Thoracic aorta (tissue), 2 donors: ENCODE data around the gene CYP24A1. TPM values are rescaled to one million over a fixed set of nuclear protein-coding genes. Genes with fewer than 3 reads are reported as not detected.

Experiments
- ATAC-seq: fragments of 150-250 bp; one replicate; pipeline ENCODE4 v1.8.0; 2017; ENCODE audit warnings: low read depth; ENCODE audit not compliant: insufficient number of reproducible peaks, low FRiP score
- DNase-seq: peaks from one replicate; pipeline ENCODE4 v3.0.0-alpha.2; 2020; ENCODE audit warnings: low spot score
- H3K27ac ChIP-seq, 2 donors: fragments of 200-600 bp; sonication (generic); 1 replicate in 1 of 2; 2 replicates in 1 of 2; pipeline ENCODE4 v1.5.1; 2016; ENCODE audit warnings: mild to moderate bottlenecking in 2 of 2, moderate library complexity in 2 of 2
- H3K27me3 ChIP-seq: fragments of 200-600 bp; sonication (generic); replicated peaks from 2 replicates; pipeline ENCODE4 v1.6.0; 2016; ENCODE audit warnings: mild to moderate bottlenecking; ENCODE audit not compliant: insufficient read depth
- H3K36me3 ChIP-seq: fragments of 200-600 bp; sonication (generic); one replicate; pipeline ENCODE4 v1.5.1; 2016
- H3K4me1 ChIP-seq, 2 donors: fragments of 200-600 bp; sonication (generic); 1 replicate in 1 of 2; 2 replicates in 1 of 2; pipeline versions ENCODE4 v1.5.1 to v1.6.0; 2016; ENCODE audit warnings: low read depth in 2 of 2, mild to moderate bottlenecking in 1 of 2; ENCODE audit not compliant: control insufficient read depth in 1 of 2
- H3K4me3 ChIP-seq: fragments of 200-600 bp; sonication (generic); 2 replicates; pipeline ENCODE4 v1.5.1; 2016; ENCODE audit warnings: mild to moderate bottlenecking
- H3K9me3 ChIP-seq: fragments of 200-600 bp; sonication (generic); 2 replicates; pipeline ENCODE4 v1.5.1; 2016
- total RNA-seq, 2 donors: library from RNA; depleted of rRNA; stranded (reverse); fragments of >200 nt; gene quantifications; one replicate each; pipeline versions ENCODE4 v1.1.0 to v1.2.3, GENCODE V29; 2016
- TF ChIP-seq, protein P1 (sequence below): fragments of 200-600 bp; sonication (generic); IDR thresholded peaks from one replicate; pipeline ENCODE4 v1.5.1; 2019; ENCODE audit warnings: antibody characterized with exemption

Gene CYP24A1
- total RNA-seq, 2 donors from 2014 or later: not detected

DNA sequence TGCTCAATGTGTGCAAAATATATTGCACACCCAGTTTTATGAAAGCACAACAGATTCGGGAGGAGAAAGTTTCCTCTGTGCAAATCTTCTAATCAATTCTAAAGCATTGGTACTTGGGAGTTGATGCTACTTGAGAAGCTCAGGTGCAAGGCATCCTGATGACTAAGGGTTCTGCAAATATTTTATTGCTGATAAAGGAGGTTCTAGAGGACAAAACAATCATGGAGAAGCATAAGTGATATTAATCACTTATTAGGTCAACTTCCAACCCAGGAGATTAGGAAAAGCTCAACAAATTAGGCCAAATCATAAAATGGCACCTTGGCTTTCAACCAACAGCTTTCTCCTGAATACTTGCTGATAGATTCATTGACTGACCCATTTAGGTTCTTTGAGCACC is 27.1 kb downstream of the CYP24A1 start:
- no peaks in the 10 kb centered on the region for H3K9me3 ChIP-seq
- DNase-seq (no peak), ATAC-seq (no peak)
- H3K27ac ChIP-seq: no peak overlapping the region
- H3K27me3 ChIP-seq: no peaks in the 10 kb centered on the region
- TF ChIP-seq, protein P1, sequence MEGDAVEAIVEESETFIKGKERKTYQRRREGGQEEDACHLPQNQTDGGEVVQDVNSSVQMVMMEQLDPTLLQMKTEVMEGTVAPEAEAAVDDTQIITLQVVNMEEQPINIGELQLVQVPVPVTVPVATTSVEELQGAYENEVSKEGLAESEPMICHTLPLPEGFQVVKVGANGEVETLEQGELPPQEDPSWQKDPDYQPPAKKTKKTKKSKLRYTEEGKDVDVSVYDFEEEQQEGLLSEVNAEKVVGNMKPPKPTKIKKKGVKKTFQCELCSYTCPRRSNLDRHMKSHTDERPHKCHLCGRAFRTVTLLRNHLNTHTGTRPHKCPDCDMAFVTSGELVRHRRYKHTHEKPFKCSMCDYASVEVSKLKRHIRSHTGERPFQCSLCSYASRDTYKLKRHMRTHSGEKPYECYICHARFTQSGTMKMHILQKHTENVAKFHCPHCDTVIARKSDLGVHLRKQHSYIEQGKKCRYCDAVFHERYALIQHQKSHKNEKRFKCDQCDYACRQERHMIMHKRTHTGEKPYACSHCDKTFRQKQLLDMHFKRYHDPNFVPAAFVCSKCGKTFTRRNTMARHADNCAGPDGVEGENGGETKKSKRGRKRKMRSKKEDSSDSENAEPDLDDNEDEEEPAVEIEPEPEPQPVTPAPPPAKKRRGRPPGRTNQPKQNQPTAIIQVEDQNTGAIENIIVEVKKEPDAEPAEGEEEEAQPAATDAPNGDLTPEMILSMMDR: no peak
- no peaks in the 10 kb centered on the region for H3K4me1 ChIP-seq
- no peak overlapping the region for H3K4me3 ChIP-seq
- H3K36me3 ChIP-seq: no peaks in the 10 kb centered on the region

DNA sequence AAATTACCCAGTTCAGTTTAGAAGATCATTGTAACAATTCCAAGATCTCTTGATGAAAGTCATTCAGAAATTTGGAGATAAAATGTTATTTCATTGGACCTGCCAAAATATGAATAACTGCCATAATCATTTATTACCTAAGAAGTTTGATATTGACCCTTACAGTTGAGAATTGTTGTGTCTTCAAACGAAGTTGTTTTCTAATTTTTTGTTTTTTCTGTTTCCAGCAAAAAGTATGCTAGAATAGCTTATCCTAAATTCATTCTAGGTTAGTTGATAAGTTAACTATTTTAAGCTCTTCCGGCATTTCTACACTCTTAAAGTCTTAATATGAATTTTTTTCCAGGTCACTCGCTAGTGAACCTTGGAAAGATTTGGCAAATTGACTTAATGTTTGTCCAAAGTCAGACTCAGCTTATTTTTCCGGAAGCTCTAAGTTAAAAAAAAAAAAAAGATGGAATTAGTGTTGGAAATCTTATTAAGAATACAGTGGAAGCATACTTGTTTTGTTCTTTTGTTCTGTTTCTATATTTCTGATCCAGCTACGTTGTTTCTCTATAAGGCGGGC is 28.9 kb downstream of the CYP24A1 start:
- H3K27ac ChIP-seq: no peak overlapping the region
- no peak for ATAC-seq
- TF ChIP-seq, protein P1: no peak

DNA sequence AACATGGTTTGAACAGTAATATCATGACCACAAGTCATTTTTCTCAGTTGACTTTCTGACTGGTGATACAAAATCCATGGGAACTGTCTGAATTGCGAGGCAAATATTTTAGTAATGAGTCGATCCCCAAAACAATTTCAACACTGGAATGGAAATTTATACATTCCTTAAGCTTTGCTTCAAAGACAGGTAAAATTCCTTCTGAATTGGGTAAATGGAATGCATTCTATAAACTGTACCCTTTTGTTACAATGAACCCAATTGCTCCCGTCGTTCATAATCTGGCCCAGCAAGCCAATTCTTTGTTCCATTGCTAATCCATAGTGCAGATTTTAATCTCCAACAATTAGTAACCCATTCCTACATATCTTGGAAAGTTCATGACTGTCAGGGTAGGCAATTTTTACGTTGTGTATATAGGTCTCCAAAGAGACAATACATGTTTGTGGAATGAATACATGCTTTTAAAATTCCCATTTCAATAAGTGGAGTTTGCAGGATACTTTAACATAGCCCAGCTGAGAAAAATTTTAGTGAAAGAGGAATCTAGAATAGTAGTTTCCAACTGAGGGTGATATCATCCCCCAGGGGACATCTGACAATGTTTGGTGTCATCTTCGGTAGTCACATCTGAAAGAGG is 32.7 kb downstream of the CYP24A1 start:
- ATAC-seq (no peak), DNase-seq (no peak)
- H3K27ac ChIP-seq: no peak overlapping the region
- no peaks in the 10 kb centered on the region for H3K36me3 ChIP-seq
- no peaks in the 10 kb centered on the region for H3K9me3 ChIP-seq
- TF ChIP-seq, protein P1: no peak
- no peaks in the 10 kb centered on the region for H3K4me1 ChIP-seq
- no peak overlapping the region for H3K4me3 ChIP-seq
- no peaks in the 10 kb centered on the region for H3K27me3 ChIP-seq

More for the DNA sequence above, 28.9 kb downstream of the CYP24A1 start:
- Histone ChIP-seq H3K4me3 (no peak overlapping the region), H3K4me1 (no peaks in the 10 kb centered on the region), H3K9me3 (no peaks in the 10 kb centered on the region), H3K36me3 (no peaks in the 10 kb centered on the region), H3K27me3 (no peaks in the 10 kb centered on the region)
- no peak for DNase-seq

DNA sequence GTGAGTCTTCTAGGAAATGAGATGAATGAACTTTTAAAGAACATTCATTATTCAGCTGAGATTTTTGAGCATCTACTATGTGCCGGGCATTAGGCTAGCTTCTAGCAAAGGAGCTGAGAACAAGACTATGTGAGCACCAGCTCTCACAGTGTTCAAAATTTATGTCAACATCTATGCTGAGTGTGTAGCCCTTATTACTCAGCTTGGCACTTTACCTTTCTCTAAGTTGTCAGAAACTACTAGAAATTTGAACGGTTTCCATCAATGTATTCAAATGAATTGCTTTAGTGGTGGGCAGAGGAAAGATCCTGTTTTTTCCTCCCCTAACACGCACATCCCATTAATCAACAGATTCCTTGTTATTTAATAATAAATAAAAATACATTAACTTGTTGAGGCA is 33.3 kb downstream of the CYP24A1 start:
- ATAC-seq (no peak), DNase-seq (no peak)
- Histone ChIP-seq H3K36me3 (no peaks in the 10 kb centered on the region), H3K27me3 (no peaks in the 10 kb centered on the region), H3K9me3 (no peaks in the 10 kb centered on the region), H3K27ac (no peak overlapping the region), H3K4me3 (no peak overlapping the region), H3K4me1 (no peaks in the 10 kb centered on the region)
- TF ChIP-seq, protein P1: no peak

DNA sequence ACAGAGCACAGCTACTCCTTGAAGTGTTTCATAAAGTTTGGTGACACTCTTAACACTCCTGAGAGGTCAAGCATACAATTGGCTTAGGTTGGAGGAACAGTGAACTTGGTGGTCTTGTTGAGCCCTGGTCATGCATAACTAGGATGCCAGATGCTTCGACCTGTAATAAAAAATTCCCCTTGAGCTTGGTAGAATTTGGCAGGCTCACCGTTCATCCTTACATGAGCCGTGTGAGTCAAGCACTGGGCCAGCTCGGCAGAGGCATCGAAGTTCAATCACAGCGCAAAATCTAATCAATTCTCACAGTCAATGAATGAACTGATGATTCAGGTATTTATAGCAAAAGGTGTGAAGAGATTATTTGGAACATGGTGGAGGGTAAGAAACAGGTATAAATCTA is 33.7 kb downstream of the CYP24A1 start:
- Histone ChIP-seq H3K4me3 (no peak overlapping the region), H3K36me3 (no peaks in the 10 kb centered on the region), H3K27ac (no peak overlapping the region), H3K27me3 (no peaks in the 10 kb centered on the region), H3K9me3 (no peaks in the 10 kb centered on the region), H3K4me1 (no peaks in the 10 kb centered on the region)
- ATAC-seq (no peak), DNase-seq (no peak)
- TF ChIP-seq, protein P1: no peak
